SK-N-SH (cell line): Measurements from ENCODE around the gene NUP42. TPM values are rescaled to one million over a fixed set of nuclear protein-coding genes. Genes with fewer than 3 reads are reported as not detected.

Experiments used
- CTCF ChIA-PET: fragments of 300-600, 350-600 bp; formaldehyde crosslinking; extraction: SDS; loops from one replicate; lab custom pipeline; 2021; lab: Yijun Ruan, JAX
- POLR2A ChIA-PET: fragments of 350-600 bp; sonication (Branson Sonifier 250); formaldehyde crosslinking; extraction: SDS; loops from one replicate; lab custom pipeline; 2020; ENCODE audit warnings: antibody characterized with exemption, inconsistent platforms; lab: Yijun Ruan, JAX
- DNase-seq: peaks from one replicate; pipeline ENCODE4 v3.0.0; 2012
- H2AFZ ChIP-seq: fragments of 200-600 bp; sonication (generic); 2 replicates; pipeline ENCODE4 v1.8.1; 2016; ENCODE audit warnings: antibody characterized with exemption, mild to moderate bottlenecking, low read depth
- H3F3A ChIP-seq: fragments of 200-600 bp; sonication (generic); replicated peaks from 2 replicates; pipeline ENCODE3; 2016; ENCODE audit warnings: antibody characterized with exemption, mild to moderate bottlenecking; ENCODE audit not compliant: insufficient read depth
- H3K27ac ChIP-seq, 2 experiments: fragments of 200-500 bp in 1 of 2; fragments of 200-600 bp in 1 of 2; sonication (Bioruptor generic) in 1 of 2; sonication (generic), shearing (Covaris generic) in 1 of 2; 2 replicates each; pipeline versions ENCODE4 v1.5.1 to v1.6.1; 2014 to 2016; ENCODE audit warnings: low read depth in 2 of 2, inconsistent platforms in 1 of 2, low read length in 1 of 2, mild to moderate bottlenecking in 1 of 2, mixed read lengths in 1 of 2
- H3K27me3 ChIP-seq: fragments of 200-600 bp; sonication (generic), shearing (Covaris generic); 2 replicates; pipeline ENCODE4 v1.6.1; 2016; ENCODE audit warnings: mixed run types; ENCODE audit not compliant: insufficient read depth
- H3K36me3 ChIP-seq, 2 experiments: fragments of 200-500 bp in 1 of 2; fragments of 200-600 bp in 1 of 2; sonication (Bioruptor generic) in 1 of 2; sonication (generic) in 1 of 2; replicated peaks in 1 of 2; 2 replicates each; pipeline versions ENCODE3 to v1.5.1; 2014 to 2016; ENCODE audit warnings: low read length in 1 of 2, mild to moderate bottlenecking in 1 of 2; ENCODE audit not compliant: insufficient read depth in 2 of 2, control insufficient read depth in 1 of 2
- H3K4me1 ChIP-seq, 2 experiments: fragments of 200-500 bp in 1 of 2; fragments of 200-600 bp in 1 of 2; sonication (Bioruptor generic) in 1 of 2; sonication (generic), shearing (Covaris generic) in 1 of 2; 2 replicates each; pipeline versions ENCODE4 v1.5.1 to v1.6.1; 2014 to 2016; ENCODE audit warnings: low read depth in 1 of 2, low read length in 1 of 2, mixed run types in 1 of 2; ENCODE audit not compliant: insufficient read depth in 2 of 2, control insufficient read depth in 1 of 2
- H3K4me2 ChIP-seq: fragments of 200-600 bp; sonication (generic), shearing (Covaris generic); 2 replicates; pipeline ENCODE4 v1.6.1; 2017; ENCODE audit warnings: mixed run types
- H3K4me3 ChIP-seq, 2 experiments: fragments of 200-500 bp in 1 of 2; fragments of 200-600 bp in 1 of 2; sonication (Bioruptor generic) in 1 of 2; sonication (generic), shearing (Covaris generic) in 1 of 2; 2 replicates each; pipeline versions ENCODE4 v1.5.1 to v1.8.1; 2014 to 2016; ENCODE audit warnings: low read depth in 2 of 2, inconsistent platforms in 1 of 2, low read length in 1 of 2, mild to moderate bottlenecking in 1 of 2, mixed read lengths in 1 of 2, moderate library complexity in 1 of 2
- H3K79me2 ChIP-seq: fragments of 200-600 bp; sonication (generic); 2 replicates; pipeline ENCODE4 v1.8.1; 2017; ENCODE audit warnings: mild to moderate bottlenecking; ENCODE audit not compliant: insufficient read depth
- H3K9ac ChIP-seq: fragments of 200-600 bp; sonication (generic); 2 replicates; pipeline ENCODE4 v1.6.1; 2017; ENCODE audit warnings: mixed run types
- H3K9me2 ChIP-seq: fragments of 200-600 bp; sonication (generic); 2 replicates; pipeline ENCODE4 v1.6.1; 2017; ENCODE audit warnings: mixed run types
- H3K9me3 ChIP-seq: fragments of 200-600 bp; sonication (generic); 2 replicates; pipeline ENCODE4 v1.6.1; 2017; ENCODE audit warnings: mixed run types, mild to moderate bottlenecking, moderate library complexity
- H4K20me1 ChIP-seq: fragments of 200-600 bp; sonication (generic); 2 replicates; pipeline ENCODE4 v1.6.1; 2017; ENCODE audit warnings: mild to moderate bottlenecking, mixed run types; ENCODE audit not compliant: insufficient read depth
- CHD2 ChIP-seq: fragments of 150-350 bp; IDR thresholded peaks from 2 replicates; pipeline ENCODE4 v1.6.1; 2018; ENCODE audit warnings: low read length; ENCODE audit not compliant: partially characterized antibody
- GABPA ChIP-seq: IDR thresholded peaks from 2 replicates; pipeline ENCODE4 v1.4.0; 2012; ENCODE audit warnings: low read depth, mild to moderate bottlenecking
- GATA2 ChIP-seq: sonication (generic); formaldehyde crosslinking; IDR thresholded peaks from 2 replicates; pipeline ENCODE4 v1.5.0; 2020; ENCODE audit warnings: mild to moderate bottlenecking, missing genetic modification reagents
- JUND ChIP-seq: IDR thresholded peaks from 2 replicates; pipeline ENCODE4 v1.4.0; 2012
- MAX ChIP-seq: IDR thresholded peaks from 2 replicates; pipeline ENCODE4 v1.4.0; 2012; ENCODE audit warnings: low read depth
- NFIC ChIP-seq: IDR thresholded peaks from 2 replicates; pipeline ENCODE4 v1.4.0; 2012; ENCODE audit warnings: borderline replicate concordance
- NRF1 ChIP-seq: IDR thresholded peaks from 2 replicates; pipeline ENCODE4 v1.6.1; 2012; ENCODE audit warnings: low read depth, mild to moderate bottlenecking, low read length
- POLR2AphosphoS5 ChIP-seq: IDR thresholded peaks from 2 replicates; pipeline ENCODE4 v1.6.1; 2012; ENCODE audit warnings: low read depth, low read length
- RAD21 ChIP-seq: IDR thresholded peaks from 2 replicates; pipeline ENCODE4 v1.6.1; 2012; ENCODE audit warnings: mild to moderate bottlenecking, low read length
- SIN3A ChIP-seq: IDR thresholded peaks from 2 replicates; pipeline ENCODE4 v1.6.1; 2012; ENCODE audit warnings: low read depth, mild to moderate bottlenecking, low read length, moderate library complexity, borderline replicate concordance
- TAF1 ChIP-seq: IDR thresholded peaks from 2 replicates; pipeline ENCODE4 v1.6.1; 2012; ENCODE audit warnings: low read depth, mild to moderate bottlenecking, low read length, moderate library complexity, borderline replicate concordance
- TCF12 ChIP-seq: IDR thresholded peaks from 2 replicates; pipeline ENCODE4 v1.4.0; 2012
- YY1 ChIP-seq: IDR thresholded peaks from 2 replicates; pipeline ENCODE4 v1.4.0; 2012; ENCODE audit warnings: low read depth, mild to moderate bottlenecking
- WGBS: methylation state at CpG from one replicate; pipeline ENCODE4 v1.1.6; 2017; ENCODE audit warnings: low lambda C conversion rate; 5-methylcytosine and 5-hydroxymethylcytosine counted together
- polyA plus RNA-seq, 3 experiments: library from polyadenylated mRNA; depleted of rRNA; stranded (reverse); fragments of >200 nt; gene quantifications; 2 replicates each; pipeline ENCODE4 v1.2.3, GENCODE V29; 2012
- TF ChIP-seq, protein P1 (sequence below): IDR thresholded peaks from 2 replicates; pipeline ENCODE4 v1.4.0; 2012; ENCODE audit warnings: low read depth, borderline replicate concordance
- TF ChIP-seq, protein P2 (sequence below): fragments of 150-350 bp; IDR thresholded peaks from 2 replicates; pipeline ENCODE4 v1.6.1; 2017; ENCODE audit warnings: antibody characterized with exemption, low read length, low read depth, borderline replicate concordance
- TF ChIP-seq, protein P3 (sequence below): IDR thresholded peaks from 2 replicates; pipeline ENCODE4 v1.6.1; 2012; ENCODE audit warnings: mild to moderate bottlenecking, low read depth, low read length, moderate library complexity
- TF ChIP-seq, protein P4 (sequence below): fragments of 150-350 bp; IDR thresholded peaks from 2 replicates; pipeline ENCODE4 v1.6.1; 2016; ENCODE audit warnings: mild to moderate bottlenecking, low read depth, low read length
- TF ChIP-seq, protein P5 (sequence below): IDR thresholded peaks from 2 replicates; pipeline ENCODE4; 2012
- TF ChIP-seq, protein P6 (sequence below): IDR thresholded peaks from 2 replicates; pipeline ENCODE4 v1.4.0; 2012; ENCODE audit warnings: low read depth, borderline replicate concordance
- TF ChIP-seq, protein P7 (sequence below): fragments of 200-600 bp; sonication (generic); IDR thresholded peaks from 2 replicates; pipeline ENCODE4 v1.6.1; 2017; ENCODE audit warnings: antibody characterized with exemption, mild to moderate bottlenecking, moderate library complexity

The NUP42 gene
- polyA plus RNA-seq, 1 of the 3 experiments (the other 2 are of a cell fraction), result 22.7 TPM

DNA sequence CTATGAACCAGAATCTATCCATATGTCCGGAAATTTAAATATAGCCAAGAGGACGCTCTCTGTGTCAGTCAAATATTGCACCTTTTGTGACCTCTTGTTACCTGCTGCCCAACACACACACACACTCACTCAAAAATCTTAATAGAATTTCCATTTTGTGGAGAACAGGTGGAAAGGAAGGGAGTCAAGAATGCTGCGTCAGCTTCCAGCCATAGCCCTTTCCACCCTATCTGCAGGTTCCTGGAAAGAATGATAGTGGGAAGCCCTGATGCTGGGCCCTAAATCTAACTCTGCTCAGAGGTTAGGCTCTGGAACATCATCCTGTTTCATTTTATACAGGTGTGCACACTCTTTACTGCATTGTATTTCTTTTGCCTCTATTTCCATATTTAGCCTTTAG, 55.2 kb downstream of the NUP42 start:
- no peak overlapping the region for H3K27ac ChIP-seq
- TF ChIP-seq, protein P1, sequence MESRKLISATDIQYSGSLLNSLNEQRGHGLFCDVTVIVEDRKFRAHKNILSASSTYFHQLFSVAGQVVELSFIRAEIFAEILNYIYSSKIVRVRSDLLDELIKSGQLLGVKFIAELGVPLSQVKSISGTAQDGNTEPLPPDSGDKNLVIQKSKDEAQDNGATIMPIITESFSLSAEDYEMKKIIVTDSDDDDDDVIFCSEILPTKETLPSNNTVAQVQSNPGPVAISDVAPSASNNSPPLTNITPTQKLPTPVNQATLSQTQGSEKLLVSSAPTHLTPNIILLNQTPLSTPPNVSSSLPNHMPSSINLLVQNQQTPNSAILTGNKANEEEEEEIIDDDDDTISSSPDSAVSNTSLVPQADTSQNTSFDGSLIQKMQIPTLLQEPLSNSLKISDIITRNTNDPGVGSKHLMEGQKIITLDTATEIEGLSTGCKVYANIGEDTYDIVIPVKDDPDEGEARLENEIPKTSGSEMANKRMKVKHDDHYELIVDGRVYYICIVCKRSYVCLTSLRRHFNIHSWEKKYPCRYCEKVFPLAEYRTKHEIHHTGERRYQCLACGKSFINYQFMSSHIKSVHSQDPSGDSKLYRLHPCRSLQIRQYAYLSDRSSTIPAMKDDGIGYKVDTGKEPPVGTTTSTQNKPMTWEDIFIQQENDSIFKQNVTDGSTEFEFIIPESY, result no peak
- no peak for TF ChIP-seq YY1
- TF ChIP-seq, protein P2, sequence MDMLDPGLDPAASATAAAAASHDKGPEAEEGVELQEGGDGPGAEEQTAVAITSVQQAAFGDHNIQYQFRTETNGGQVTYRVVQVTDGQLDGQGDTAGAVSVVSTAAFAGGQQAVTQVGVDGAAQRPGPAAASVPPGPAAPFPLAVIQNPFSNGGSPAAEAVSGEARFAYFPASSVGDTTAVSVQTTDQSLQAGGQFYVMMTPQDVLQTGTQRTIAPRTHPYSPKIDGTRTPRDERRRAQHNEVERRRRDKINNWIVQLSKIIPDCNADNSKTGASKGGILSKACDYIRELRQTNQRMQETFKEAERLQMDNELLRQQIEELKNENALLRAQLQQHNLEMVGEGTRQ, result no peak
- no peak for TF ChIP-seq GATA2 (CRISPR knock-in tag)
- TF ChIP-seq GABPA, result no peak
- TF ChIP-seq TAF1, result no peak
- no peak for TF ChIP-seq SIN3A
- TF ChIP-seq, protein P3, sequence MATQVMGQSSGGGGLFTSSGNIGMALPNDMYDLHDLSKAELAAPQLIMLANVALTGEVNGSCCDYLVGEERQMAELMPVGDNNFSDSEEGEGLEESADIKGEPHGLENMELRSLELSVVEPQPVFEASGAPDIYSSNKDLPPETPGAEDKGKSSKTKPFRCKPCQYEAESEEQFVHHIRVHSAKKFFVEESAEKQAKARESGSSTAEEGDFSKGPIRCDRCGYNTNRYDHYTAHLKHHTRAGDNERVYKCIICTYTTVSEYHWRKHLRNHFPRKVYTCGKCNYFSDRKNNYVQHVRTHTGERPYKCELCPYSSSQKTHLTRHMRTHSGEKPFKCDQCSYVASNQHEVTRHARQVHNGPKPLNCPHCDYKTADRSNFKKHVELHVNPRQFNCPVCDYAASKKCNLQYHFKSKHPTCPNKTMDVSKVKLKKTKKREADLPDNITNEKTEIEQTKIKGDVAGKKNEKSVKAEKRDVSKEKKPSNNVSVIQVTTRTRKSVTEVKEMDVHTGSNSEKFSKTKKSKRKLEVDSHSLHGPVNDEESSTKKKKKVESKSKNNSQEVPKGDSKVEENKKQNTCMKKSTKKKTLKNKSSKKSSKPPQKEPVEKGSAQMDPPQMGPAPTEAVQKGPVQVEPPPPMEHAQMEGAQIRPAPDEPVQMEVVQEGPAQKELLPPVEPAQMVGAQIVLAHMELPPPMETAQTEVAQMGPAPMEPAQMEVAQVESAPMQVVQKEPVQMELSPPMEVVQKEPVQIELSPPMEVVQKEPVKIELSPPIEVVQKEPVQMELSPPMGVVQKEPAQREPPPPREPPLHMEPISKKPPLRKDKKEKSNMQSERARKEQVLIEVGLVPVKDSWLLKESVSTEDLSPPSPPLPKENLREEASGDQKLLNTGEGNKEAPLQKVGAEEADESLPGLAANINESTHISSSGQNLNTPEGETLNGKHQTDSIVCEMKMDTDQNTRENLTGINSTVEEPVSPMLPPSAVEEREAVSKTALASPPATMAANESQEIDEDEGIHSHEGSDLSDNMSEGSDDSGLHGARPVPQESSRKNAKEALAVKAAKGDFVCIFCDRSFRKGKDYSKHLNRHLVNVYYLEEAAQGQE, result no peak
- TF ChIP-seq, protein P4, sequence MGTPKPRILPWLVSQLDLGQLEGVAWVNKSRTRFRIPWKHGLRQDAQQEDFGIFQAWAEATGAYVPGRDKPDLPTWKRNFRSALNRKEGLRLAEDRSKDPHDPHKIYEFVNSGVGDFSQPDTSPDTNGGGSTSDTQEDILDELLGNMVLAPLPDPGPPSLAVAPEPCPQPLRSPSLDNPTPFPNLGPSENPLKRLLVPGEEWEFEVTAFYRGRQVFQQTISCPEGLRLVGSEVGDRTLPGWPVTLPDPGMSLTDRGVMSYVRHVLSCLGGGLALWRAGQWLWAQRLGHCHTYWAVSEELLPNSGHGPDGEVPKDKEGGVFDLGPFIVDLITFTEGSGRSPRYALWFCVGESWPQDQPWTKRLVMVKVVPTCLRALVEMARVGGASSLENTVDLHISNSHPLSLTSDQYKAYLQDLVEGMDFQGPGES, result no peak
- no peak for TF ChIP-seq CHD2
- TF ChIP-seq, protein P5, sequence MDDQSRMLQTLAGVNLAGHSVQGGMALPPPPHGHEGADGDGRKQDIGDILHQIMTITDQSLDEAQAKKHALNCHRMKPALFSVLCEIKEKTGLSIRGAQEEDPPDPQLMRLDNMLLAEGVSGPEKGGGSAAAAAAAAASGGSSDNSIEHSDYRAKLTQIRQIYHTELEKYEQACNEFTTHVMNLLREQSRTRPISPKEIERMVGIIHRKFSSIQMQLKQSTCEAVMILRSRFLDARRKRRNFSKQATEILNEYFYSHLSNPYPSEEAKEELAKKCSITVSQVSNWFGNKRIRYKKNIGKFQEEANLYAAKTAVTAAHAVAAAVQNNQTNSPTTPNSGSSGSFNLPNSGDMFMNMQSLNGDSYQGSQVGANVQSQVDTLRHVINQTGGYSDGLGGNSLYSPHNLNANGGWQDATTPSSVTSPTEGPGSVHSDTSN, result no peak
- TF ChIP-seq NFIC, result no peak
- TF ChIP-seq, protein P6, sequence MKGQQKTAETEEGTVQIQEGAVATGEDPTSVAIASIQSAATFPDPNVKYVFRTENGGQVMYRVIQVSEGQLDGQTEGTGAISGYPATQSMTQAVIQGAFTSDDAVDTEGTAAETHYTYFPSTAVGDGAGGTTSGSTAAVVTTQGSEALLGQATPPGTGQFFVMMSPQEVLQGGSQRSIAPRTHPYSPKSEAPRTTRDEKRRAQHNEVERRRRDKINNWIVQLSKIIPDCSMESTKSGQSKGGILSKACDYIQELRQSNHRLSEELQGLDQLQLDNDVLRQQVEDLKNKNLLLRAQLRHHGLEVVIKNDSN, result no peak
- TF ChIP-seq JUND, result no peak
- no peak for TF ChIP-seq RAD21
- TF ChIP-seq, protein P7, sequence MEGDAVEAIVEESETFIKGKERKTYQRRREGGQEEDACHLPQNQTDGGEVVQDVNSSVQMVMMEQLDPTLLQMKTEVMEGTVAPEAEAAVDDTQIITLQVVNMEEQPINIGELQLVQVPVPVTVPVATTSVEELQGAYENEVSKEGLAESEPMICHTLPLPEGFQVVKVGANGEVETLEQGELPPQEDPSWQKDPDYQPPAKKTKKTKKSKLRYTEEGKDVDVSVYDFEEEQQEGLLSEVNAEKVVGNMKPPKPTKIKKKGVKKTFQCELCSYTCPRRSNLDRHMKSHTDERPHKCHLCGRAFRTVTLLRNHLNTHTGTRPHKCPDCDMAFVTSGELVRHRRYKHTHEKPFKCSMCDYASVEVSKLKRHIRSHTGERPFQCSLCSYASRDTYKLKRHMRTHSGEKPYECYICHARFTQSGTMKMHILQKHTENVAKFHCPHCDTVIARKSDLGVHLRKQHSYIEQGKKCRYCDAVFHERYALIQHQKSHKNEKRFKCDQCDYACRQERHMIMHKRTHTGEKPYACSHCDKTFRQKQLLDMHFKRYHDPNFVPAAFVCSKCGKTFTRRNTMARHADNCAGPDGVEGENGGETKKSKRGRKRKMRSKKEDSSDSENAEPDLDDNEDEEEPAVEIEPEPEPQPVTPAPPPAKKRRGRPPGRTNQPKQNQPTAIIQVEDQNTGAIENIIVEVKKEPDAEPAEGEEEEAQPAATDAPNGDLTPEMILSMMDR, result no peak
- TF ChIP-seq NRF1, result no peak
- TF ChIP-seq MAX, result no peak
- TF ChIP-seq TCF12, result no peak
- no peak for TF ChIP-seq POLR2AphosphoS5
- H4K20me1 ChIP-seq, result no peaks in the 10 kb centered on the region
- 98% methylated on average over 3 of the region's 3 CpGs for WGBS
- H3K4me3 ChIP-seq, result no peak overlapping the region
- H3K9me2 ChIP-seq, result no peaks in the 10 kb centered on the region
- DNase-seq, result no peak
- no peaks in the 10 kb centered on the region for H3K36me3 ChIP-seq
- ChIA-PET POLR2A (no interaction called here), CTCF (interaction anchor here (1.3 kb wide), 1 partner anchor 66 kb away, joined by 3 read pairs; no protein-coding TSS in a partner anchor)
- H3K27me3 ChIP-seq, result no peaks in the 10 kb centered on the region
- no peaks in the 10 kb centered on the region for H3K4me1 ChIP-seq
- H3K4me2 ChIP-seq, result no peak overlapping the region
- no peak overlapping the region for H2AFZ ChIP-seq
- H3K79me2 ChIP-seq, result no peaks in the 10 kb centered on the region
- H3K9ac ChIP-seq, result no peak overlapping the region
- no peaks in the 10 kb centered on the region for H3F3A ChIP-seq
- H3K9me3 ChIP-seq, result no peaks in the 10 kb centered on the region
